GM21528 (cell line): Measurements from ENCODE around the gene GSK3B.
"Not testable (repeated sequence)": the region's sequence is repeated elsewhere in the genome, so short reads cannot be mapped to it uniquely, and the experiment has no call there.

Experiments used
- ATAC-seq: cut with Tn5 transposase; IDR thresholded peaks from one replicate; pipeline ENCODE4 v1.9.1; 2021; ENCODE audit warnings: mild to moderate bottlenecking, moderate library complexity; ENCODE audit not compliant: unreplicated experiment, low FRiP score

GSK3B gene

GRCh38 chr3:120059081-120059864 lies 35.0 kb downstream of the GSK3B start:
- no peak for ATAC-seq

GRCh38 chr3:120057626-120058025 lies 36.6 kb downstream of the GSK3B start:
- ATAC-seq = peak; percentile 57

- ATAC-seq = no peak
Measured at GRCh38 chr3:120057029-120057428, 37.2 kb downstream of the GSK3B start.

GRCh38 chr3:120053647-120054046 lies 40.6 kb downstream of the GSK3B start:
- not testable (repeated sequence) for ATAC-seq

GRCh38 chr3:120052677-120053076 lies 41.6 kb downstream of the GSK3B start:
- ATAC-seq = peak; percentile 41

GRCh38 chr3:120052225-120052624 lies 42.0 kb downstream of the GSK3B start:
- ATAC-seq = peak; percentile 74

- not testable (repeated sequence) for ATAC-seq
Measured at GRCh38 chr3:120051570-120051969, 42.7 kb downstream of the GSK3B start.

- no peak for ATAC-seq
Measured at GRCh38 chr3:120049881-120050539, 44.2 kb downstream of the GSK3B start.

GRCh38 chr3:120049072-120049471 lies 45.2 kb downstream of the GSK3B start:
- no peak for ATAC-seq

GRCh38 chr3:120048355-120049041 lies 45.7 kb downstream of the GSK3B start:
- no peak for ATAC-seq

- ATAC-seq = no peak
Measured at GRCh38 chr3:120047686-120048085, 46.6 kb downstream of the GSK3B start.

- ATAC-seq = no peak
Measured at GRCh38 chr3:120040813-120041377, 53.4 kb downstream of the GSK3B start.

- no peak for ATAC-seq
Measured at GRCh38 chr3:120039642-120040610, 54.3 kb downstream of the GSK3B start.

- ATAC-seq = no peak
Measured at GRCh38 chr3:120033596-120033995, 60.7 kb downstream of the GSK3B start.

- no peak for ATAC-seq
Measured at GRCh38 chr3:120031561-120031960, 62.7 kb downstream of the GSK3B start.

- no peak for ATAC-seq
Measured at GRCh38 chr3:120029749-120030148, 64.5 kb downstream of the GSK3B start.

GRCh38 chr3:120028271-120029047 lies 65.8 kb downstream of the GSK3B start:
- ATAC-seq = no peak

- ATAC-seq = no peak
Measured at GRCh38 chr3:120027226-120027625, 67.0 kb downstream of the GSK3B start.

GRCh38 chr3:120025520-120025919 lies 68.7 kb downstream of the GSK3B start:
- ATAC-seq = no peak
